Measurements from ENCODE around the gene ZNF576.

DNA sequence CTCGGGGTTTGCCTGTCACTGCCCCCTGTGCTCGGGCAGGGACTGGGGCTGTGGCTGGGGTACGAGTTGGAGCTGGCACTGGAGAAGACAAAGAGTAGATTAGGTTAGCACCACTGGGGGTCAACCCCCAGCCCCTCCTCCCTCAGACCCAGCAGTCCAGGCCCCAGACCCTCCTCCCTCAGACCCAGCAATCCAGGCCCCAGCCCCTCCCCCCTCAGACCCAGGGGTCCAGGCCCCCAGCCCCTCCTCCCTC, 44.3 kb upstream of the ZNF576 start:
- TF ChIP-seq, protein P1, sequence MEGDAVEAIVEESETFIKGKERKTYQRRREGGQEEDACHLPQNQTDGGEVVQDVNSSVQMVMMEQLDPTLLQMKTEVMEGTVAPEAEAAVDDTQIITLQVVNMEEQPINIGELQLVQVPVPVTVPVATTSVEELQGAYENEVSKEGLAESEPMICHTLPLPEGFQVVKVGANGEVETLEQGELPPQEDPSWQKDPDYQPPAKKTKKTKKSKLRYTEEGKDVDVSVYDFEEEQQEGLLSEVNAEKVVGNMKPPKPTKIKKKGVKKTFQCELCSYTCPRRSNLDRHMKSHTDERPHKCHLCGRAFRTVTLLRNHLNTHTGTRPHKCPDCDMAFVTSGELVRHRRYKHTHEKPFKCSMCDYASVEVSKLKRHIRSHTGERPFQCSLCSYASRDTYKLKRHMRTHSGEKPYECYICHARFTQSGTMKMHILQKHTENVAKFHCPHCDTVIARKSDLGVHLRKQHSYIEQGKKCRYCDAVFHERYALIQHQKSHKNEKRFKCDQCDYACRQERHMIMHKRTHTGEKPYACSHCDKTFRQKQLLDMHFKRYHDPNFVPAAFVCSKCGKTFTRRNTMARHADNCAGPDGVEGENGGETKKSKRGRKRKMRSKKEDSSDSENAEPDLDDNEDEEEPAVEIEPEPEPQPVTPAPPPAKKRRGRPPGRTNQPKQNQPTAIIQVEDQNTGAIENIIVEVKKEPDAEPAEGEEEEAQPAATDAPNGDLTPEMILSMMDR (conservative IDR thresholded peaks at IDR 0.05; ENCODE audit: low read depth, low read length), result no peak
- TF ChIP-seq RAD21 (IDR thresholded peaks at IDR 0.05; ENCODE audit: low read length), result no peak
- TF ChIP-seq CEBPB (IDR thresholded peaks at IDR 0.05; ENCODE audit: low read depth, low read length), result no peak
- TF ChIP-seq RFX5 (IDR thresholded peaks at IDR 0.05; ENCODE audit: low read depth, low read length), result no peak
- no peak for TF ChIP-seq POLR2A (IDR thresholded peaks at IDR 0.05; ENCODE audit: low read depth, low read length)
- TF ChIP-seq, protein P2, sequence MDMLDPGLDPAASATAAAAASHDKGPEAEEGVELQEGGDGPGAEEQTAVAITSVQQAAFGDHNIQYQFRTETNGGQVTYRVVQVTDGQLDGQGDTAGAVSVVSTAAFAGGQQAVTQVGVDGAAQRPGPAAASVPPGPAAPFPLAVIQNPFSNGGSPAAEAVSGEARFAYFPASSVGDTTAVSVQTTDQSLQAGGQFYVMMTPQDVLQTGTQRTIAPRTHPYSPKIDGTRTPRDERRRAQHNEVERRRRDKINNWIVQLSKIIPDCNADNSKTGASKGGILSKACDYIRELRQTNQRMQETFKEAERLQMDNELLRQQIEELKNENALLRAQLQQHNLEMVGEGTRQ (IDR thresholded peaks at IDR 0.05; ENCODE audit: low read depth, low read length), result no peak
- no peak for TF ChIP-seq SMC3 (IDR thresholded peaks at IDR 0.05; ENCODE audit: low read depth, low read length)
- no peak for TF ChIP-seq BHLHE40 (IDR thresholded peaks at IDR 0.05; ENCODE audit: low read depth, low read length)
- TF ChIP-seq RCOR1 (IDR thresholded peaks at IDR 0.05; ENCODE audit: insufficient replicate concordance, low read length), result no peak

Measured in IMR-90 (cell line).